ENCODE measurements around the gene FOXP3.

DNA sequence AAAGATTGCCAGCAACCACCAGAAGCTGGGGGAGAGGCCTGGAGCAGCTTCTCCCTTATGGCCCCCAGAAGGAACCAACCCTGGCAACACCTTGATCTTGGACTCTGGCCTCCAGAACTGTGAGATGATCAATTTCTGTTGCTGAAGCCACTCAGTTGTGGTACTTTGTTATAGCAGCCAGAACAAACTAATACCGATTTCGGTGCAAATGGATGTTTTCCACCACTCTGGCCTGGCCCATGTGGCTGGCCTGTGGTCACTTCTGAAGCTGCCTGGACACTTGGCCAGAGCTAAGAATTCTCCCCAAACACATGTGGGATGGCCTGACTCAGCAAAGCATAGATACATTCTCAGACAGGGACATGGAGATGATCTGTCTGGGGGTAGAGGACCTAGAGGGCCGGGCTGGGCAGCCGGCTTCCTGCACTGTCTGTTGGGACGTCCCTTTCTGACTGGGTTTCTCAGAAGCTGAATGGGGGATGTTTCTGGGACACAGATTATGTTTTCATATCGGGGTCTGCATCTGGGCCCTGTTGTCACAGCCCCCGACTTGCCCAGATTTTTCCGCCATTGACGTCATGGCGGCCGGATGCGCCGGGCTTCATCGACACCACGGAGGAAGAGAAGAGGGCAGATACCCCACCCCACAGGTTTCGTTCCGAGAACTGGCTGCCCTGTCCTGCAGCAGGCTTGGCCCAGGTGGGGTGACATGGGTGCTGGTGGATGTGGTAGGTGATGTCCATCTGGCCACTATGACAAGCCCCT, 4.1 kb downstream of the FOXP3 start:
- TF ChIP-seq, protein P1, sequence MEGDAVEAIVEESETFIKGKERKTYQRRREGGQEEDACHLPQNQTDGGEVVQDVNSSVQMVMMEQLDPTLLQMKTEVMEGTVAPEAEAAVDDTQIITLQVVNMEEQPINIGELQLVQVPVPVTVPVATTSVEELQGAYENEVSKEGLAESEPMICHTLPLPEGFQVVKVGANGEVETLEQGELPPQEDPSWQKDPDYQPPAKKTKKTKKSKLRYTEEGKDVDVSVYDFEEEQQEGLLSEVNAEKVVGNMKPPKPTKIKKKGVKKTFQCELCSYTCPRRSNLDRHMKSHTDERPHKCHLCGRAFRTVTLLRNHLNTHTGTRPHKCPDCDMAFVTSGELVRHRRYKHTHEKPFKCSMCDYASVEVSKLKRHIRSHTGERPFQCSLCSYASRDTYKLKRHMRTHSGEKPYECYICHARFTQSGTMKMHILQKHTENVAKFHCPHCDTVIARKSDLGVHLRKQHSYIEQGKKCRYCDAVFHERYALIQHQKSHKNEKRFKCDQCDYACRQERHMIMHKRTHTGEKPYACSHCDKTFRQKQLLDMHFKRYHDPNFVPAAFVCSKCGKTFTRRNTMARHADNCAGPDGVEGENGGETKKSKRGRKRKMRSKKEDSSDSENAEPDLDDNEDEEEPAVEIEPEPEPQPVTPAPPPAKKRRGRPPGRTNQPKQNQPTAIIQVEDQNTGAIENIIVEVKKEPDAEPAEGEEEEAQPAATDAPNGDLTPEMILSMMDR (IDR thresholded peaks at IDR 0.05), result no peak
- TF ChIP-seq NFYB (CRISPR knock-in tag; conservative IDR thresholded peaks at IDR 0.05; ENCODE audit: low read depth), result no peak
- TF ChIP-seq, protein P2, sequence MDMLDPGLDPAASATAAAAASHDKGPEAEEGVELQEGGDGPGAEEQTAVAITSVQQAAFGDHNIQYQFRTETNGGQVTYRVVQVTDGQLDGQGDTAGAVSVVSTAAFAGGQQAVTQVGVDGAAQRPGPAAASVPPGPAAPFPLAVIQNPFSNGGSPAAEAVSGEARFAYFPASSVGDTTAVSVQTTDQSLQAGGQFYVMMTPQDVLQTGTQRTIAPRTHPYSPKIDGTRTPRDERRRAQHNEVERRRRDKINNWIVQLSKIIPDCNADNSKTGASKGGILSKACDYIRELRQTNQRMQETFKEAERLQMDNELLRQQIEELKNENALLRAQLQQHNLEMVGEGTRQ (CRISPR knock-in tag; IDR thresholded peaks at IDR 0.05), result no peak
- TF ChIP-seq, protein P3, sequence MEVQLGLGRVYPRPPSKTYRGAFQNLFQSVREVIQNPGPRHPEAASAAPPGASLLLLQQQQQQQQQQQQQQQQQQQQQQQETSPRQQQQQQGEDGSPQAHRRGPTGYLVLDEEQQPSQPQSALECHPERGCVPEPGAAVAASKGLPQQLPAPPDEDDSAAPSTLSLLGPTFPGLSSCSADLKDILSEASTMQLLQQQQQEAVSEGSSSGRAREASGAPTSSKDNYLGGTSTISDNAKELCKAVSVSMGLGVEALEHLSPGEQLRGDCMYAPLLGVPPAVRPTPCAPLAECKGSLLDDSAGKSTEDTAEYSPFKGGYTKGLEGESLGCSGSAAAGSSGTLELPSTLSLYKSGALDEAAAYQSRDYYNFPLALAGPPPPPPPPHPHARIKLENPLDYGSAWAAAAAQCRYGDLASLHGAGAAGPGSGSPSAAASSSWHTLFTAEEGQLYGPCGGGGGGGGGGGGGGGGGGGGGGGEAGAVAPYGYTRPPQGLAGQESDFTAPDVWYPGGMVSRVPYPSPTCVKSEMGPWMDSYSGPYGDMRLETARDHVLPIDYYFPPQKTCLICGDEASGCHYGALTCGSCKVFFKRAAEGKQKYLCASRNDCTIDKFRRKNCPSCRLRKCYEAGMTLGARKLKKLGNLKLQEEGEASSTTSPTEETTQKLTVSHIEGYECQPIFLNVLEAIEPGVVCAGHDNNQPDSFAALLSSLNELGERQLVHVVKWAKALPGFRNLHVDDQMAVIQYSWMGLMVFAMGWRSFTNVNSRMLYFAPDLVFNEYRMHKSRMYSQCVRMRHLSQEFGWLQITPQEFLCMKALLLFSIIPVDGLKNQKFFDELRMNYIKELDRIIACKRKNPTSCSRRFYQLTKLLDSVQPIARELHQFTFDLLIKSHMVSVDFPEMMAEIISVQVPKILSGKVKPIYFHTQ (CRISPR knock-in tag; IDR thresholded peaks at IDR 0.05), result no peak
- TF ChIP-seq, protein P4, sequence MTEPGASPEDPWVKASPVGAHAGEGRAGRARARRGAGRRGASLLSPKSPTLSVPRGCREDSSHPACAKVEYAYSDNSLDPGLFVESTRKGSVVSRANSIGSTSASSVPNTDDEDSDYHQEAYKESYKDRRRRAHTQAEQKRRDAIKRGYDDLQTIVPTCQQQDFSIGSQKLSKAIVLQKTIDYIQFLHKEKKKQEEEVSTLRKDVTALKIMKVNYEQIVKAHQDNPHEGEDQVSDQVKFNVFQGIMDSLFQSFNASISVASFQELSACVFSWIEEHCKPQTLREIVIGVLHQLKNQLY (CRISPR knock-in tag; IDR thresholded peaks at IDR 0.05), result no peak
- TF ChIP-seq, protein P5, sequence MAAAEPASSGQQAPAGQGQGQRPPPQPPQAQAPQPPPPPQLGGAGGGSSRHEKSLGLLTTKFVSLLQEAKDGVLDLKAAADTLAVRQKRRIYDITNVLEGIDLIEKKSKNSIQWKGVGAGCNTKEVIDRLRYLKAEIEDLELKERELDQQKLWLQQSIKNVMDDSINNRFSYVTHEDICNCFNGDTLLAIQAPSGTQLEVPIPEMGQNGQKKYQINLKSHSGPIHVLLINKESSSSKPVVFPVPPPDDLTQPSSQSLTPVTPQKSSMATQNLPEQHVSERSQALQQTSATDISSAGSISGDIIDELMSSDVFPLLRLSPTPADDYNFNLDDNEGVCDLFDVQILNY (CRISPR knock-in tag; IDR thresholded peaks at IDR 0.05), result no peak
- TF ChIP-seq SP1 (CRISPR knock-in tag; conservative IDR thresholded peaks at IDR 0.05), result no peak
- no peak for TF ChIP-seq ZNF121 (CRISPR knock-in tag; IDR thresholded peaks at IDR 0.05)
- no peak for TF ChIP-seq CREM (CRISPR knock-in tag; IDR thresholded peaks at IDR 0.05)
- no peak for TF ChIP-seq TEAD4 (CRISPR knock-in tag; IDR thresholded peaks at IDR 0.05)
- TF ChIP-seq IRF2 (CRISPR knock-in tag; IDR thresholded peaks at IDR 0.05; ENCODE audit: borderline replicate concordance, low read depth), result no peak

Measured in WTC11 (cell line).